ENCODE results near the gene TBCK.

DNA sequence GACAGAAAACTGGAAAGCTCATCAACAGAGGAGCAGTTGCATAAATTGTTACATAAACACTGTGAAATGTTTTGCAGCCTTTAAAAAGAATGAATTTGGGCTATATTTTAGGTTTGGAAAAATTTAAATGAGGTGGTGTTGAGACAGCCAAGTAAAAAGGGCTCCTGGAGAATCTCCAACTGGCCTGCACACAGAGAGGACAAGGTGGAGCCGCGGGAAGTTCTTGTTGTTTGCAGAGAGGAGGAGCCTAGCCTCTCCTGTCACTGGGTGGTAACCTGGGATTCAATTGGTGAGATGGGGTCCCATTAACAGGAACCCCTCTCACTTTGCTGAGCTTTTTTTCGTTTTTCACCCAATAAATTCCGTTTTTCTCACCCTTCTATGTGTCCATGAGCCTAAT, 39.2 kb upstream of the TBCK start:
- TF ChIP-seq, protein P1, sequence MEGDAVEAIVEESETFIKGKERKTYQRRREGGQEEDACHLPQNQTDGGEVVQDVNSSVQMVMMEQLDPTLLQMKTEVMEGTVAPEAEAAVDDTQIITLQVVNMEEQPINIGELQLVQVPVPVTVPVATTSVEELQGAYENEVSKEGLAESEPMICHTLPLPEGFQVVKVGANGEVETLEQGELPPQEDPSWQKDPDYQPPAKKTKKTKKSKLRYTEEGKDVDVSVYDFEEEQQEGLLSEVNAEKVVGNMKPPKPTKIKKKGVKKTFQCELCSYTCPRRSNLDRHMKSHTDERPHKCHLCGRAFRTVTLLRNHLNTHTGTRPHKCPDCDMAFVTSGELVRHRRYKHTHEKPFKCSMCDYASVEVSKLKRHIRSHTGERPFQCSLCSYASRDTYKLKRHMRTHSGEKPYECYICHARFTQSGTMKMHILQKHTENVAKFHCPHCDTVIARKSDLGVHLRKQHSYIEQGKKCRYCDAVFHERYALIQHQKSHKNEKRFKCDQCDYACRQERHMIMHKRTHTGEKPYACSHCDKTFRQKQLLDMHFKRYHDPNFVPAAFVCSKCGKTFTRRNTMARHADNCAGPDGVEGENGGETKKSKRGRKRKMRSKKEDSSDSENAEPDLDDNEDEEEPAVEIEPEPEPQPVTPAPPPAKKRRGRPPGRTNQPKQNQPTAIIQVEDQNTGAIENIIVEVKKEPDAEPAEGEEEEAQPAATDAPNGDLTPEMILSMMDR (IDR thresholded peaks at IDR 0.05; ENCODE audit: low read depth, low read length, missing input control), result no peak
- TF ChIP-seq, protein P2, sequence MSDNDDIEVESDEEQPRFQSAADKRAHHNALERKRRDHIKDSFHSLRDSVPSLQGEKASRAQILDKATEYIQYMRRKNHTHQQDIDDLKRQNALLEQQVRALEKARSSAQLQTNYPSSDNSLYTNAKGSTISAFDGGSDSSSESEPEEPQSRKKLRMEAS (IDR thresholded peaks at IDR 0.05), result no peak
- no peak for TF ChIP-seq EGR1 (IDR thresholded peaks at IDR 0.05; ENCODE audit: low read depth in 2 of 2)
- TF ChIP-seq TAF1 (conservative IDR thresholded peaks at IDR 0.05), result no peak

Data from liver (tissue), 3 donors.